Measurements from ENCODE around the gene TMEM44.

Gene TMEM44

DNA sequence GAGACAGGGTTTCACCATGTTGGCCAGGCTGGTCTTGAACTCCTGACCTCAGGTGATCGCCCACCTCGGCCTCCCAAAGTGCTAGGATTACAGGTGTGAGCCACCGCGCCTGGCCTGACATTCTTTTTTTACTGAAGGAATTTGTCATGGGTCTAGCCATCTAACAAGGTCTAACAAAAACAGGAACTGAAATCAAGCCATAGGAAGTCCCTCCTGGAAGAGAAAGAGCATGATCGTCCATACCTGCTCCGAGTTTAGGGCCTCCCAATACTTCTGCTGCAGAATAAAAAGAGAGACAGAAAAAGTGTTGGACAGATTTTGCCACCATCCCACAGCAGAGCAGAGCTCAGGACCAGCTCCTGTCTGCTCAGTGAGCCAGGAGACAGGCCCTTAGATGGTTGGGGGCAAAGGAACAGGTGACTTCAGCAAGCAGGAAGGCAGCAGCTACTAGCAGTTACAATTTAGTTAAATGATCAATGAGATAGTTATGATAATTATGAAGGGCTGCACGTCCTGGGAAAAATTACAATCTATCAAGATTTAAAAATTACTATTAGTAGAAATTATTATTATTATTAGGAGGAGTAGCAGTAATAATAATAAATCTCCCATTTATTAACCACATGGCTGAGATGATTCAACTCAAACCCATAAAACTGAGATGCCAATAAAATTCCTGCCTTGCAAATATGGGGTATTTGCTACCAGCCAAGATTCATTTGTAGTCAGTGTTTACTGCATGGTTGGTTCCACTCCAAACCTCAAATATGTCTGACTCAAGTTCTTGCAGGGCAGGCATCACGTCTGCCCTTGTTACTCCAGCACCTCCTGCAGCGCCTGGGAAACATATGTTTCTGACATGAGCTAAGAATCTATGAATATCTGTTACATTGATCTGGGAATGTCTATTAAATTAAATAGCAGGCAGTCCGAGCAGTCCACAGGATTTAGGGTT is 40.1 kb downstream of the TMEM44 start:
- no peak overlapping the region for H3K27ac ChIP-seq (ENCODE audit: extremely low read depth, low read depth, low read length)
- no peaks in the 10 kb centered on the region for H3K4me1 ChIP-seq (ENCODE audit: control insufficient read depth, insufficient read depth, low read length)
- CTCF ChIA-PET: interaction anchor here (0.9 to 2.9 kb wide), 10 partner anchors 14 to 257 kb away, joined by 3 to 15 read pairs (median 4); no protein-coding TSS in a partner anchor
- H3K9me3 ChIP-seq (ENCODE audit: control insufficient read depth, insufficient read depth, low read depth, low read length): no peaks in the 10 kb centered on the region
- peaks cover 0 to 14% of the 10 kb centered on the region in 2 experiments; a peak in 1 of 3 replicates for H3K36me3 ChIP-seq (ENCODE audit: control insufficient read depth in 2 of 2, insufficient read depth in 1 of 2, low read length in 2 of 2)
- POLR2A ChIA-PET: interaction anchor here (0.6 to 1.0 kb wide), 3 partner anchors 8 to 243 kb away, joined by 3 to 4 read pairs (median 3); partner anchors contain the start of gene TMEM44
- no peak overlapping the region for H3K4me3 ChIP-seq (ENCODE audit: low read depth, low read length)
- TF ChIP-seq IKZF3 (tag by site-specific recombination; IDR thresholded peaks at IDR 0.05): peak; percentile 30; the same call in 1 of the 2 replicates
- TF ChIP-seq ZNF776 (tag by site-specific recombination; IDR thresholded peaks at IDR 0.05; ENCODE audit: borderline replicate concordance): no peak
- no peak for TF ChIP-seq ZNF16 (tag by site-specific recombination; IDR thresholded peaks at IDR 0.05; ENCODE audit: low read depth)
- TF ChIP-seq MZF1 (tag by site-specific recombination; IDR thresholded peaks at IDR 0.05; ENCODE audit: borderline replicate concordance): no peak
- peak; percentile 71 for TF ChIP-seq BCL11A (tag by site-specific recombination; IDR thresholded peaks at IDR 0.05; ENCODE audit: low read depth)
- no peak for TF ChIP-seq HOXC10 (CRISPR knock-in tag; IDR thresholded peaks at IDR 0.05)
- TF ChIP-seq ZNF747 (tag by site-specific recombination; IDR thresholded peaks at IDR 0.05): no peak
- peak; percentile 87 for TF ChIP-seq SP7 (tag by site-specific recombination; IDR thresholded peaks at IDR 0.05)
- TF ChIP-seq ZNF660 (tag by site-specific recombination; IDR thresholded peaks at IDR 0.05): peak; percentile 87
- TF ChIP-seq ZNF624 (tag by site-specific recombination; IDR thresholded peaks at IDR 0.05): no peak
- no peak for TF ChIP-seq ZNF426 (tag by site-specific recombination; IDR thresholded peaks at IDR 0.05)
- TF ChIP-seq, protein P1, sequence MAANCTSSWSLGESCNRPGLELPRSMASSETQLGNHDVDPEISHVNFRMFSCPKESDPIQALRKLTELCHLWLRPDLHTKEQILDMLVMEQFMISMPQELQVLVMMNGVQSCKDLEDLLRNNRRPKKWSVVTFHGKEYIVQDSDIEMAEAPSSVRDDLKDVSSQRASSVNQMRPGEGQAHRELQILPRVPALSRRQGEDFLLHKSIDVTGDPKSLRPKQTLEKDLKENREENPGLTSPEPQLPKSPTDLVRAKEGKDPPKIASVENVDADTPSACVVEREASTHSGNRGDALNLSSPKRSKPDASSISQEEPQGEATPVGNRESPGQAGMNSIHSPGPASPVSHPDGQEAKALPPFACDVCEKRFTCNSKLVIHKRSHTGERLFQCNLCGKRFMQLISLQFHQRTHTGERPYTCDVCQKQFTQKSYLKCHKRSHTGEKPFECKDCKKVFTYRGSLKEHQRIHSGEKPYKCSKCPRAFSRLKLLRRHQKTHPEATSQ (tag by site-specific recombination; IDR thresholded peaks at IDR 0.05): no peak
- no peak for TF ChIP-seq ZNF623 (tag by site-specific recombination; IDR thresholded peaks at IDR 0.05)
- TF ChIP-seq ZNF146 (tag by site-specific recombination; IDR thresholded peaks at IDR 0.05): no peak
- peak; percentile 89 for TF ChIP-seq ZEB2 (tag by site-specific recombination; IDR thresholded peaks at IDR 0.05)
- TF ChIP-seq KLF1 (tag by site-specific recombination; IDR thresholded peaks at IDR 0.05): no peak
- peak; percentile 52; the same call in 1 of the 2 replicates for TF ChIP-seq ZFP69B (tag by site-specific recombination; IDR thresholded peaks at IDR 0.05)
- TF ChIP-seq MYNN (tag by site-specific recombination; IDR thresholded peaks at IDR 0.05; ENCODE audit: borderline replicate concordance): no peak
- no peak for TF ChIP-seq GFI1B (tag by site-specific recombination; IDR thresholded peaks at IDR 0.05)
- no peak for TF ChIP-seq ZNF785 (tag by site-specific recombination; IDR thresholded peaks at IDR 0.05)
- peak; percentile 43; the same call in 1 of the 2 replicates for TF ChIP-seq ZXDB (tag by site-specific recombination; IDR thresholded peaks at IDR 0.05)
- no peak for TF ChIP-seq ZNF626 (tag by site-specific recombination; IDR thresholded peaks at IDR 0.05)
- peak; percentile 86 for TF ChIP-seq OSR2 (tag by site-specific recombination; IDR thresholded peaks at IDR 0.05)
- TF ChIP-seq, protein P2, sequence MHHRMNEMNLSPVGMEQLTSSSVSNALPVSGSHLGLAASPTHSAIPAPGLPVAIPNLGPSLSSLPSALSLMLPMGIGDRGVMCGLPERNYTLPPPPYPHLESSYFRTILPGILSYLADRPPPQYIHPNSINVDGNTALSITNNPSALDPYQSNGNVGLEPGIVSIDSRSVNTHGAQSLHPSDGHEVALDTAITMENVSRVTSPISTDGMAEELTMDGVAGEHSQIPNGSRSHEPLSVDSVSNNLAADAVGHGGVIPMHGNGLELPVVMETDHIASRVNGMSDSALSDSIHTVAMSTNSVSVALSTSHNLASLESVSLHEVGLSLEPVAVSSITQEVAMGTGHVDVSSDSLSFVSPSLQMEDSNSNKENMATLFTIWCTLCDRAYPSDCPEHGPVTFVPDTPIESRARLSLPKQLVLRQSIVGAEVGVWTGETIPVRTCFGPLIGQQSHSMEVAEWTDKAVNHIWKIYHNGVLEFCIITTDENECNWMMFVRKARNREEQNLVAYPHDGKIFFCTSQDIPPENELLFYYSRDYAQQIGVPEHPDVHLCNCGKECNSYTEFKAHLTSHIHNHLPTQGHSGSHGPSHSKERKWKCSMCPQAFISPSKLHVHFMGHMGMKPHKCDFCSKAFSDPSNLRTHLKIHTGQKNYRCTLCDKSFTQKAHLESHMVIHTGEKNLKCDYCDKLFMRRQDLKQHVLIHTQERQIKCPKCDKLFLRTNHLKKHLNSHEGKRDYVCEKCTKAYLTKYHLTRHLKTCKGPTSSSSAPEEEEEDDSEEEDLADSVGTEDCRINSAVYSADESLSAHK (tag by site-specific recombination; IDR thresholded peaks at IDR 0.05): peak; percentile 73
- no peak for TF ChIP-seq MEIS1 (CRISPR knock-in tag; IDR thresholded peaks at IDR 0.05; ENCODE audit: borderline replicate concordance)
- TF ChIP-seq, protein P3, sequence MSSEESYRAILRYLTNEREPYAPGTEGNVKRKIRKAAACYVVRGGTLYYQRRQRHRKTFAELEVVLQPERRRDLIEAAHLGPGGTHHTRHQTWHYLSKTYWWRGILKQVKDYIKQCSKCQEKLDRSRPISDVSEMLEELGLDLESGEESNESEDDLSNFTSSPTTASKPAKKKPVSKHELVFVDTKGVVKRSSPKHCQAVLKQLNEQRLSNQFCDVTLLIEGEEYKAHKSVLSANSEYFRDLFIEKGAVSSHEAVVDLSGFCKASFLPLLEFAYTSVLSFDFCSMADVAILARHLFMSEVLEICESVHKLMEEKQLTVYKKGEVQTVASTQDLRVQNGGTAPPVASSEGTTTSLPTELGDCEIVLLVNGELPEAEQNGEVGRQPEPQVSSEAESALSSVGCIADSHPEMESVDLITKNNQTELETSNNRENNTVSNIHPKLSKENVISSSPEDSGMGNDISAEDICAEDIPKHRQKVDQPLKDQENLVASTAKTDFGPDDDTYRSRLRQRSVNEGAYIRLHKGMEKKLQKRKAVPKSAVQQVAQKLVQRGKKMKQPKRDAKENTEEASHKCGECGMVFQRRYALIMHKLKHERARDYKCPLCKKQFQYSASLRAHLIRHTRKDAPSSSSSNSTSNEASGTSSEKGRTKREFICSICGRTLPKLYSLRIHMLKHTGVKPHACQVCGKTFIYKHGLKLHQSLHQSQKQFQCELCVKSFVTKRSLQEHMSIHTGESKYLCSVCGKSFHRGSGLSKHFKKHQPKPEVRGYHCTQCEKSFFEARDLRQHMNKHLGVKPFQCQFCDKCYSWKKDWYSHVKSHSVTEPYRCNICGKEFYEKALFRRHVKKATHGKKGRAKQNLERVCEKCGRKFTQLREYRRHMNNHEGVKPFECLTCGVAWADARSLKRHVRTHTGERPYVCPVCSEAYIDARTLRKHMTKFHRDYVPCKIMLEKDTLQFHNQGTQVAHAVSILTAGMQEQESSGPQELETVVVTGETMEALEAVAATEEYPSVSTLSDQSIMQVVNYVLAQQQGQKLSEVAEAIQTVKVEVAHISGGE (tag by site-specific recombination; conservative IDR thresholded peaks at IDR 0.05; ENCODE audit: low read depth): no peak
- TF ChIP-seq, protein P4, sequence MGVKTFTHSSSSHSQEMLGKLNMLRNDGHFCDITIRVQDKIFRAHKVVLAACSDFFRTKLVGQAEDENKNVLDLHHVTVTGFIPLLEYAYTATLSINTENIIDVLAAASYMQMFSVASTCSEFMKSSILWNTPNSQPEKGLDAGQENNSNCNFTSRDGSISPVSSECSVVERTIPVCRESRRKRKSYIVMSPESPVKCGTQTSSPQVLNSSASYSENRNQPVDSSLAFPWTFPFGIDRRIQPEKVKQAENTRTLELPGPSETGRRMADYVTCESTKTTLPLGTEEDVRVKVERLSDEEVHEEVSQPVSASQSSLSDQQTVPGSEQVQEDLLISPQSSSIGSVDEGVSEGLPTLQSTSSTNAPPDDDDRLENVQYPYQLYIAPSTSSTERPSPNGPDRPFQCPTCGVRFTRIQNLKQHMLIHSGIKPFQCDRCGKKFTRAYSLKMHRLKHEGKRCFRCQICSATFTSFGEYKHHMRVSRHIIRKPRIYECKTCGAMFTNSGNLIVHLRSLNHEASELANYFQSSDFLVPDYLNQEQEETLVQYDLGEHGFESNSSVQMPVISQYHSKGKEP (tag by site-specific recombination; IDR thresholded peaks at IDR 0.05): peak; percentile 89

Data from HEK293 (cell line).